AG04450 (cell line): ENCODE results near the gene MRPS16. TPM values are rescaled to one million over a fixed set of nuclear protein-coding genes. Genes with fewer than 3 reads are reported as not detected.

ENCODE experiments used
- CTCF ChIA-PET: fragments of 300-600, 350-600 bp; formaldehyde crosslinking; extraction: SDS; loops from one replicate; lab custom pipeline; 2022; ENCODE audit warnings: antibody characterized with exemption, inconsistent platforms; lab: Charles Lee
- POLR2A ChIA-PET: fragments of 350-600 bp; formaldehyde crosslinking; extraction: SDS; loops from one replicate; lab custom pipeline; 2021; ENCODE audit warnings: antibody characterized with exemption, inconsistent platforms; lab: Yijun Ruan, JAX
- DNase-seq: peaks from one replicate; pipeline ENCODE4 v3.0.0-alpha.2; 2011; ENCODE audit warnings: low read depth, low spot score
- H3K27ac ChIP-seq: one replicate; pipeline ENCODE4 v1.5.1; 2012; ENCODE audit warnings: low read depth, low read length, control low read depth
- H3K27me3 ChIP-seq: one replicate; pipeline ENCODE4 v1.6.0; 2012; ENCODE audit warnings: low read length; ENCODE audit not compliant: control insufficient read depth, insufficient read depth
- H3K4me3 ChIP-seq: 2 replicates; pipeline ENCODE4 v1.5.1; 2011; ENCODE audit warnings: mild to moderate bottlenecking, low read depth, low read length, control low read depth
- H3K9me3 ChIP-seq: 2 replicates; pipeline ENCODE4 v1.5.1; 2012; ENCODE audit warnings: low read length; ENCODE audit not compliant: control insufficient read depth, insufficient read depth
- polyA plus RNA-seq: library from polyadenylated mRNA; depleted of rRNA; stranded (reverse); fragments of >200 nt; gene quantifications from 2 replicates; pipeline ENCODE4 v1.2.3, GENCODE V29; 2011
- TF ChIP-seq, protein P1 (sequence below): IDR thresholded peaks from 2 replicates; pipeline ENCODE4 v1.5.1; 2011; ENCODE audit warnings: low read depth, low read length, control low read depth, inconsistent platforms

MRPS16 gene
- polyA plus RNA-seq, 1 experiment, result 67.7 TPM

- H3K4me3 ChIP-seq, result no peak overlapping the region
- H3K9me3 ChIP-seq, result no peaks in the 10 kb centered on the region
- H3K27me3 ChIP-seq, result no peaks in the 10 kb centered on the region
- ChIA-PET POLR2A (no interaction called here), CTCF (no interaction called here)
- TF ChIP-seq, protein P1, sequence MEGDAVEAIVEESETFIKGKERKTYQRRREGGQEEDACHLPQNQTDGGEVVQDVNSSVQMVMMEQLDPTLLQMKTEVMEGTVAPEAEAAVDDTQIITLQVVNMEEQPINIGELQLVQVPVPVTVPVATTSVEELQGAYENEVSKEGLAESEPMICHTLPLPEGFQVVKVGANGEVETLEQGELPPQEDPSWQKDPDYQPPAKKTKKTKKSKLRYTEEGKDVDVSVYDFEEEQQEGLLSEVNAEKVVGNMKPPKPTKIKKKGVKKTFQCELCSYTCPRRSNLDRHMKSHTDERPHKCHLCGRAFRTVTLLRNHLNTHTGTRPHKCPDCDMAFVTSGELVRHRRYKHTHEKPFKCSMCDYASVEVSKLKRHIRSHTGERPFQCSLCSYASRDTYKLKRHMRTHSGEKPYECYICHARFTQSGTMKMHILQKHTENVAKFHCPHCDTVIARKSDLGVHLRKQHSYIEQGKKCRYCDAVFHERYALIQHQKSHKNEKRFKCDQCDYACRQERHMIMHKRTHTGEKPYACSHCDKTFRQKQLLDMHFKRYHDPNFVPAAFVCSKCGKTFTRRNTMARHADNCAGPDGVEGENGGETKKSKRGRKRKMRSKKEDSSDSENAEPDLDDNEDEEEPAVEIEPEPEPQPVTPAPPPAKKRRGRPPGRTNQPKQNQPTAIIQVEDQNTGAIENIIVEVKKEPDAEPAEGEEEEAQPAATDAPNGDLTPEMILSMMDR, result peak; percentile 22
- no peak for DNase-seq
- no peak overlapping the region for H3K27ac ChIP-seq
These were observed 19.6 kb downstream of the MRPS16 start for GRCh38 chr10:73232887-73233286.

GRCh38 chr10:73229567-73229966, 22.9 kb downstream of the MRPS16 start:
- no peak overlapping the region for H3K27ac ChIP-seq
- H3K4me3 ChIP-seq, result no peak overlapping the region
- TF ChIP-seq, protein P1, result no peak
- ChIA-PET CTCF (interaction anchor here (0.6 to 1.2 kb wide), 2 partner anchors 28 to 70 kb away, joined by 3 read pairs; no protein-coding TSS in a partner anchor), POLR2A (no interaction called here)
- H3K27me3 ChIP-seq, result no peaks in the 10 kb centered on the region
- no peaks in the 10 kb centered on the region for H3K9me3 ChIP-seq
- no peak for DNase-seq

DNA sequence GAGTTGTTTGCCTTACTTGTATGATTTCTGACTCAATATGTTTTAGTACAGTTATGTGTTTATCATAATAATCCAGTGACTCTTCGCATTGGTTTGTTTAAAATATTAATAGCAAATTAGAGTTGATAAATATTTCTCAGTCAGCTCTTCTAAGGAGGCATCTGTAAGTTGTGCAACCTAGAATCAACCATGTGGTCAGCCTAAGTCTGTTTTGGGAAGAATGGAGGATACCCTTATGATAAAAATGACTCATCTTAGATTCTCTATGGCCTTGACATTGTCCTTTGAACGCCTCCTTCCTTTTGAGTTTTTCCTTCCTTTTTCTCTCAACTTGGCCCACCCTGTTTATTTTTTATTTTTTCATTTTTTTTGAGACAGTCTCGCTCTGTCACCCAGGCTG, 24.2 kb downstream of the MRPS16 start:
- H3K9me3 ChIP-seq, result no peaks in the 10 kb centered on the region
- no peak overlapping the region for H3K4me3 ChIP-seq
- H3K27me3 ChIP-seq, result no peaks in the 10 kb centered on the region
- CTCF ChIA-PET, result interaction anchor here (0.6 kb wide), 1 partner anchor 11 kb away, joined by 4 read pairs; no protein-coding TSS in a partner anchor
- DNase-seq, result no peak
- H3K27ac ChIP-seq, result no peak overlapping the region
- TF ChIP-seq, protein P1, result no peak
- POLR2A ChIA-PET, result no interaction called here

DNA sequence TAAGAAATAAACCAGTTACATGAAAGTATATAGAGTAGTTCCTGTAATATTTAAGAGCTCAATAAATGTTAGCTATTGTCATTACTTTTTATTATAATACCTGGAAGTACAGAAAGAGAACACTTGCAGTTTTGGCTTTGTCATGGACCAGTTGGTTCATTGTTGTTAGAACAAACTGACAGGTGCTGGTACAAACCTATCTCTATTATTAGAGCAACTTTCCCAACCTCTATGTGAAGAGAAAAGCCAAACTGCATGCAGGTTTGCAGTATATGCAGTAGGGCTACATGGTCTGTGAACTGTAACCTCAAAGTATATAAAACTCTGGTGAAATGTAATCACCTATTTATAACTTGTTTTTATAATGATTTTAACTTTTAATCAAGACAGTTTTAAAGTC, 25.8 kb downstream of the MRPS16 start:
- Histone ChIP-seq H3K4me3 (no peak overlapping the region), H3K9me3 (no peaks in the 10 kb centered on the region), H3K27me3 (no peaks in the 10 kb centered on the region), H3K27ac (no peak overlapping the region)
- TF ChIP-seq, protein P1, result no peak
- ChIA-PET CTCF (no interaction called here), POLR2A (no interaction called here)
- no peak for DNase-seq

DNA sequence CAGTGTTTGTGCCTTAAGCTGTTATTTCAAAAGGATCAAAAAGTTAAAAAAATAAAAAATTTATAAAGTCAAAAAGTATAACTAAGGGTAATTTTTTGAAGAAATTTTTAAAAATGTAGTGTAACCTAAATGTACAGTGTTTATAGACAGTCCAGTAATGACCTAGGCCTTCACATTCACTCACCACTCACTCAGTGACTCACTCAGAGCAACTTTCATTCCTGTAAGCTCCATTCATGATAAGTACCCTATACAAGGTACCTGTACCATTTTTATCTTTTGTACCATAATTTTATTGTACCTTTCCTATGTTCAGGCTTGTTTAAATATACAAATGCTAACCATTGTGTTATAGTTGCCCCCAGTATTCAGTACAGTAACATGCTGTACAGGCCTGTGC, 26.9 kb downstream of the MRPS16 start:
- Histone ChIP-seq H3K9me3 (no peaks in the 10 kb centered on the region), H3K27ac (no peak overlapping the region), H3K4me3 (no peak overlapping the region), H3K27me3 (no peaks in the 10 kb centered on the region)
- ChIA-PET CTCF (no interaction called here), POLR2A (no interaction called here)
- TF ChIP-seq, protein P1, result no peak
- DNase-seq, result no peak
